ENCODE measurements around the gene CATSPER3. TPM values are rescaled to one million over a fixed set of nuclear protein-coding genes. Genes with fewer than 3 reads are reported as not detected.

CATSPER3 gene
- total and polyA plus RNA-seq, 2 of the 13 experiments (the other 11 are each of a cell fraction or from before 2014, with no cell fraction given), result 0.33 to 0.37 TPM

DNA sequence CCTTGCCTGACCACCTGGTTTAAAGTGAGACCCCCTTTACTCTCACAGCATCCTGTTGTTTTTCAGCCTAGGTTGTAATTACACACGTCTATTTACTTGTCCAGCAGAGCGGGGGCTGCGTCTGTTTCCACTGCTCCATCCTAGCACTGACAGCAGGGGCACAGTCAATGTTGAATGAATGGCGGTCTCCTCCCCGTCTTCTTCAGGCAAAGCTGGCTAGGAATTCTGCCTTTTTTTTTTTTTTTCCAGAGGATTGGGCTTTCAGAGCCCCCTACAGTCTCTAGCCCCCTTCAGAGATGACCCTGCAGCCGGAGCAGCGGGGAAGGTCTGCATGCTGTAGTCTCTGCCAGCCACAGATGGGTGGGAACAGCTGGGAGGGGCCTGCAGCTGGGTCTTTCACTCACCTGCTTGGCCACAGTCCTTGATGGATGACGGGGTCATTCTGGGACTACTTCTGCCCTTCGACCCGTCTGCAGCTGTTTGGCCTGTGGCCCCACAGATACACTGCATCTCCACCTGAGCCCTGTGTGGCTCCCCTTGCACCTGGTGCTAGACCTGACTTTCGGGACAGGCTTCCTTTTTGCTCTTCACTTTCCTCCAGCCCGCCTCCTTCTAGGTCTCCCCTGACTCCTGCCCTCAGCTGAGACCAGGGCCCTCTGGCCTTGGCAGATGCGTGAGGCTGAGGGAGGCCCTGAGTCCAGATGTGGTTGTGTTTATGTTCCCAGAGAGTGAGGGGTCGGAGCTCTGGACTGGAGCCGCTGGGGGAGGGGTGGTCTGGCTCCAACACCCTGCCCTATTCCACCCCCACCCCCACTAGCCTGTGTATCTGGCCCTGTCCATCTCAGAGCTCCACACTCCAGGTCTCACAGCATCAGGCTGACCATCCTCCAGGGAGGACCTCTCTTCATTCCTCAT is 58.3 kb downstream of the CATSPER3 start (continued):
- no peak for TF ChIP-seq ZNF546 (CRISPR knock-in tag; conservative IDR thresholded peaks at IDR 0.05)
- no peak for TF ChIP-seq MAFK (conservative IDR thresholded peaks at IDR 0.05 in 1 of 2, IDR thresholded peaks at IDR 0.05 in 1 of 2; ENCODE audit: low read length in 2 of 2)
- TF ChIP-seq ZNF329 (CRISPR knock-in tag; IDR thresholded peaks at IDR 0.05; ENCODE audit: low read depth), result no peak
- TF ChIP-seq, protein P1, sequence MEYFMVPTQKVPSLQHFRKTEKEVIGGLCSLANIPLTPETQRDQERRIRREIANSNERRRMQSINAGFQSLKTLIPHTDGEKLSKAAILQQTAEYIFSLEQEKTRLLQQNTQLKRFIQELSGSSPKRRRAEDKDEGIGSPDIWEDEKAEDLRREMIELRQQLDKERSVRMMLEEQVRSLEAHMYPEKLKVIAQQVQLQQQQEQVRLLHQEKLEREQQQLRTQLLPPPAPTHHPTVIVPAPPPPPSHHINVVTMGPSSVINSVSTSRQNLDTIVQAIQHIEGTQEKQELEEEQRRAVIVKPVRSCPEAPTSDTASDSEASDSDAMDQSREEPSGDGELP (IDR thresholded peaks at IDR 0.05; ENCODE audit: borderline replicate concordance, low read depth), result peak; percentile 56
- TF ChIP-seq ZFP37 (CRISPR knock-in tag; IDR thresholded peaks at IDR 0.05; ENCODE audit: borderline replicate concordance), result no peak
- TF ChIP-seq JUN (CRISPR knock-in tag; IDR thresholded peaks at IDR 0.05), result no peak
- TF ChIP-seq, protein P2, sequence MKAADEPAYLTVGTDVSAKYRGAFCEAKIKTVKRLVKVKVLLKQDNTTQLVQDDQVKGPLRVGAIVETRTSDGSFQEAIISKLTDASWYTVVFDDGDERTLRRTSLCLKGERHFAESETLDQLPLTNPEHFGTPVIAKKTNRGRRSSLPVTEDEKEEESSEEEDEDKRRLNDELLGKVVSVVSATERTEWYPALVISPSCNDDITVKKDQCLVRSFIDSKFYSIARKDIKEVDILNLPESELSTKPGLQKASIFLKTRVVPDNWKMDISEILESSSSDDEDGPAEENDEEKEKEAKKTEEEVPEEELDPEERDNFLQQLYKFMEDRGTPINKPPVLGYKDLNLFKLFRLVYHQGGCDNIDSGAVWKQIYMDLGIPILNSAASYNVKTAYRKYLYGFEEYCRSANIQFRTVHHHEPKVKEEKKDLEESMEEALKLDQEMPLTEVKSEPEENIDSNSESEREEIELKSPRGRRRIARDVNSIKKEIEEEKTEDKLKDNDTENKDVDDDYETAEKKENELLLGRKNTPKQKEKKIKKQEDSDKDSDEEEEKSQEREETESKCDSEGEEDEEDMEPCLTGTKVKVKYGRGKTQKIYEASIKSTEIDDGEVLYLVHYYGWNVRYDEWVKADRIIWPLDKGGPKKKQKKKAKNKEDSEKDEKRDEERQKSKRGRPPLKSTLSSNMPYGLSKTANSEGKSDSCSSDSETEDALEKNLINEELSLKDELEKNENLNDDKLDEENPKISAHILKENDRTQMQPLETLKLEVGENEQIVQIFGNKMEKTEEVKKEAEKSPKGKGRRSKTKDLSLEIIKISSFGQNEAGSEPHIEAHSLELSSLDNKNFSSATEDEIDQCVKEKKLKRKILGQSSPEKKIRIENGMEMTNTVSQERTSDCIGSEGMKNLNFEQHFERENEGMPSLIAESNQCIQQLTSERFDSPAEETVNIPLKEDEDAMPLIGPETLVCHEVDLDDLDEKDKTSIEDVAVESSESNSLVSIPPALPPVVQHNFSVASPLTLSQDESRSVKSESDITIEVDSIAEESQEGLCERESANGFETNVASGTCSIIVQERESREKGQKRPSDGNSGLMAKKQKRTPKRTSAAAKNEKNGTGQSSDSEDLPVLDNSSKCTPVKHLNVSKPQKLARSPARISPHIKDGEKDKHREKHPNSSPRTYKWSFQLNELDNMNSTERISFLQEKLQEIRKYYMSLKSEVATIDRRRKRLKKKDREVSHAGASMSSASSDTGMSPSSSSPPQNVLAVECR (CRISPR knock-in tag; IDR thresholded peaks at IDR 0.05; ENCODE audit: borderline replicate concordance), result 0 out of 2 replicates have a peak, but pooled peaks have one; percentile 19
- no peak for TF ChIP-seq FOXK2 (IDR thresholded peaks at IDR 0.05)
- TF ChIP-seq NR3C1 (CRISPR knock-in tag; IDR thresholded peaks at IDR 0.05), result no peak
- TF ChIP-seq POLR2G (IDR thresholded peaks at IDR 0.05; ENCODE audit: low read depth, low read length), result 0 out of 2 replicates have a peak, but pooled peaks have one; percentile 37
- TF ChIP-seq RXRA (CRISPR knock-in tag; IDR thresholded peaks at IDR 0.05), result no peak
- TF ChIP-seq FIP1L1 (IDR thresholded peaks at IDR 0.05; ENCODE audit: borderline replicate concordance, insufficient read depth, low read depth, low read length), result no peak
- TF ChIP-seq TRIM24 (CRISPR knock-in tag; IDR thresholded peaks at IDR 0.05), result no peak
- TF ChIP-seq, protein P3, sequence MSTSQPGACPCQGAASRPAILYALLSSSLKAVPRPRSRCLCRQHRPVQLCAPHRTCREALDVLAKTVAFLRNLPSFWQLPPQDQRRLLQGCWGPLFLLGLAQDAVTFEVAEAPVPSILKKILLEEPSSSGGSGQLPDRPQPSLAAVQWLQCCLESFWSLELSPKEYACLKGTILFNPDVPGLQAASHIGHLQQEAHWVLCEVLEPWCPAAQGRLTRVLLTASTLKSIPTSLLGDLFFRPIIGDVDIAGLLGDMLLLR (CRISPR knock-in tag; IDR thresholded peaks at IDR 0.05), result no peak
- TF ChIP-seq, protein P4, sequence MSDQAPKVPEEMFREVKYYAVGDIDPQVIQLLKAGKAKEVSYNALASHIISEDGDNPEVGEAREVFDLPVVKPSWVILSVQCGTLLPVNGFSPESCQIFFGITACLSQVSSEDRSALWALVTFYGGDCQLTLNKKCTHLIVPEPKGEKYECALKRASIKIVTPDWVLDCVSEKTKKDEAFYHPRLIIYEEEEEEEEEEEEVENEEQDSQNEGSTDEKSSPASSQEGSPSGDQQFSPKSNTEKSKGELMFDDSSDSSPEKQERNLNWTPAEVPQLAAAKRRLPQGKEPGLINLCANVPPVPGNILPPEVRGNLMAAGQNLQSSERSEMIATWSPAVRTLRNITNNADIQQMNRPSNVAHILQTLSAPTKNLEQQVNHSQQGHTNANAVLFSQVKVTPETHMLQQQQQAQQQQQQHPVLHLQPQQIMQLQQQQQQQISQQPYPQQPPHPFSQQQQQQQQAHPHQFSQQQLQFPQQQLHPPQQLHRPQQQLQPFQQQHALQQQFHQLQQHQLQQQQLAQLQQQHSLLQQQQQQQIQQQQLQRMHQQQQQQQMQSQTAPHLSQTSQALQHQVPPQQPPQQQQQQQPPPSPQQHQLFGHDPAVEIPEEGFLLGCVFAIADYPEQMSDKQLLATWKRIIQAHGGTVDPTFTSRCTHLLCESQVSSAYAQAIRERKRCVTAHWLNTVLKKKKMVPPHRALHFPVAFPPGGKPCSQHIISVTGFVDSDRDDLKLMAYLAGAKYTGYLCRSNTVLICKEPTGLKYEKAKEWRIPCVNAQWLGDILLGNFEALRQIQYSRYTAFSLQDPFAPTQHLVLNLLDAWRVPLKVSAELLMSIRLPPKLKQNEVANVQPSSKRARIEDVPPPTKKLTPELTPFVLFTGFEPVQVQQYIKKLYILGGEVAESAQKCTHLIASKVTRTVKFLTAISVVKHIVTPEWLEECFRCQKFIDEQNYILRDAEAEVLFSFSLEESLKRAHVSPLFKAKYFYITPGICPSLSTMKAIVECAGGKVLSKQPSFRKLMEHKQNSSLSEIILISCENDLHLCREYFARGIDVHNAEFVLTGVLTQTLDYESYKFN (CRISPR knock-in tag; conservative IDR thresholded peaks at IDR 0.05), result 0 out of 2 replicates have a peak, but pooled peaks have one; percentile 17
- TF ChIP-seq, protein P5, sequence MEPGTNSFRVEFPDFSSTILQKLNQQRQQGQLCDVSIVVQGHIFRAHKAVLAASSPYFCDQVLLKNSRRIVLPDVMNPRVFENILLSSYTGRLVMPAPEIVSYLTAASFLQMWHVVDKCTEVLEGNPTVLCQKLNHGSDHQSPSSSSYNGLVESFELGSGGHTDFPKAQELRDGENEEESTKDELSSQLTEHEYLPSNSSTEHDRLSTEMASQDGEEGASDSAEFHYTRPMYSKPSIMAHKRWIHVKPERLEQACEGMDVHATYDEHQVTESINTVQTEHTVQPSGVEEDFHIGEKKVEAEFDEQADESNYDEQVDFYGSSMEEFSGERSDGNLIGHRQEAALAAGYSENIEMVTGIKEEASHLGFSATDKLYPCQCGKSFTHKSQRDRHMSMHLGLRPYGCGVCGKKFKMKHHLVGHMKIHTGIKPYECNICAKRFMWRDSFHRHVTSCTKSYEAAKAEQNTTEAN (CRISPR knock-in tag; conservative IDR thresholded peaks at IDR 0.05), result no peak
